Measurements from ENCODE around the gene NCKAP5.

- no peak for TF ChIP-seq EZH2 (IDR thresholded peaks at IDR 0.05; ENCODE audit: insufficient read depth, poor library complexity, severe bottlenecking)
- TF ChIP-seq EZH2phosphoT487 (IDR thresholded peaks at IDR 0.05; ENCODE audit: insufficient read depth, low read depth): no peak
Observed at GRCh38 chr2:132969371-132969985, 598.8 kb downstream of the NCKAP5 start.

All from GM23248 (cell line).